Muscle layer of colon (tissue), 2 donors: ENCODE measurements around the gene GPC6.

Experiments
- H3K27ac ChIP-seq: one replicate; pipeline ENCODE4 v1.7.0; 2013; ENCODE audit warnings: low read depth, mild to moderate bottlenecking, low read length, moderate library complexity
- H3K27me3 ChIP-seq, 2 donors: one replicate each; pipeline ENCODE4 v1.7.0; 2013; ENCODE audit warnings: low read length in 2 of 2, mild to moderate bottlenecking in 2 of 2; ENCODE audit not compliant: insufficient read depth in 2 of 2, control insufficient read depth in 1 of 2
- H3K36me3 ChIP-seq: one replicate; pipeline ENCODE4 v1.7.0; 2013; ENCODE audit warnings: mild to moderate bottlenecking, low read length; ENCODE audit not compliant: insufficient read depth
- H3K4me1 ChIP-seq: one replicate; pipeline ENCODE4 v1.7.0; 2013; ENCODE audit warnings: mild to moderate bottlenecking, low read length; ENCODE audit not compliant: insufficient read depth
- H3K4me3 ChIP-seq, 2 donors: one replicate each; pipeline ENCODE4 v1.7.0; 2013; ENCODE audit warnings: low read length in 2 of 2, low read depth in 1 of 2, mild to moderate bottlenecking in 1 of 2, moderate library complexity in 1 of 2
- H3K9ac ChIP-seq: one replicate; pipeline ENCODE4 v1.7.0; 2013; ENCODE audit warnings: low read length
- H3K9me3 ChIP-seq: one replicate; pipeline ENCODE4 v1.7.0; 2013; ENCODE audit warnings: mild to moderate bottlenecking, low read length
- donor health status: abdominal sarcoma.
- donor health status: Adenocarcinoma of cecum.

Gene GPC6

DNA sequence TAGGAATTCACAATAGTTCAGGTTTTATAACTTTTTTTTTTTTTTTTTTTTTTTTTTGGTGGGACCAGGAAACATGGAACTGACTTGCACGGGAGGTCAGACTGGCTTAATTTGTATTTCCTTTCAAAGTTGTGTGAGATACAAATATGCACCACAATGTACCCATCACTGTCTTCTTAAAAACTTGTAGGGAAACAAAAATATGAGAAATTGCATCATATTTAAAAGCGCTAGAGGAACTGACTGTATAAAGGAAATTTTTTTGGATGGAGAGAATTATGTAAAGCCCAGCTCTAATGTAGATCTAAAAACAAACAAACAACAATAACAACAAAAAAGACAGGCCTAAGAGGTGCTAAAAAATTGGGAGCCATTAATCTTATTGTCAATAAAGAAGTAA, 1006.3 kb downstream of the GPC6 start:
- H3K4me1 ChIP-seq = peaks cover 5% of the 10 kb centered on the region

DNA sequence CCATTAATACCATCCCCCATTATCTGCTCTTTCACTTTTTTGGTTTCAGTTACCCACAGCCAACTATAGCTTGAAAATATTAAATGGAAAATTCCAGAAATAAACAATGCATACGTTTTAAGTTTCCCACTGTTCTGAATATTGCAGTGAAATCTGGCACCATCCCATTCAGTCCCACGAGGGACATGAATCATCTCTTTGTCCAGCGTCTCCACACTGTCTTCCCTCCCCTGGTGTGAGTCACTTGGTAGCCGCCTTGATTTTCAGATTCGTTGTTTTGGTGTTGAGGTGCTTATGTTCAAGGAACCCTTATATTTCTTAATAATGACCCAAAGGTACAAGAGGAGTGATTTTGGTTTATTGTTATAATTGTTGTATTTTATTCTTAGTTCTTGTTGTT, 1006.8 kb downstream of the GPC6 start:
- Histone ChIP-seq H3K27ac (no peak overlapping the region), H3K4me1 (peaks cover 5% of the 10 kb centered on the region), H3K27me3 (no peaks in the 10 kb centered on the region), H3K9me3 (no peaks in the 10 kb centered on the region), H3K4me3 (peak overlapping the region in 1 of 2 donors; percentile 9), H3K9ac (no peak overlapping the region), H3K36me3 (no peaks in the 10 kb centered on the region)

More for the DNA sequence above, 1006.3 kb downstream of the GPC6 start:
- Histone ChIP-seq H3K36me3 (no peaks in the 10 kb centered on the region), H3K9me3 (no peaks in the 10 kb centered on the region), H3K4me3 (no peak overlapping the region), H3K9ac (no peak overlapping the region), H3K27ac (no peak overlapping the region), H3K27me3 (no peaks in the 10 kb centered on the region)

DNA sequence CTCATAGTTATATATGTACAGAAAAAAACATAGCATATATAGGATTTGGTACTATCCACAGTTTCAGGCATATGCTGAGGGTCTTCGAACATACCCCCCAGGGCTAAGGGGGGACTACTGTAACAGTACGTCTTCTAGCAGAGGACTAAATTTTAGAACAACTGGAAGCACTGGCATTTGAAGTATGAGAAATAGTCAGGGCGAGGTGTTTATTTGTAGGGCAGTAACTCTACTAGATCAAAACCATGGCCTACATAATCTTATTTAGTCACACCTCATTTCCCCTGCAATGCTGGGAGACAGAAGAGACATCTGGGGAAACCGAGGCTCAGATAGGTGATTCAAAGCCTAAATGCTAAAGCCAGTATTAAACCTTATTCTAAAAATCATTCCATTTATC, 1007.2 kb downstream of the GPC6 start:
- Histone ChIP-seq H3K4me1 (peaks cover 5% of the 10 kb centered on the region), H3K9me3 (no peaks in the 10 kb centered on the region), H3K9ac (no peak overlapping the region), H3K4me3 (peak overlapping the region in 1 of 2 donors; percentile 9), H3K36me3 (no peaks in the 10 kb centered on the region), H3K27me3 (no peaks in the 10 kb centered on the region), H3K27ac (no peak overlapping the region)

DNA sequence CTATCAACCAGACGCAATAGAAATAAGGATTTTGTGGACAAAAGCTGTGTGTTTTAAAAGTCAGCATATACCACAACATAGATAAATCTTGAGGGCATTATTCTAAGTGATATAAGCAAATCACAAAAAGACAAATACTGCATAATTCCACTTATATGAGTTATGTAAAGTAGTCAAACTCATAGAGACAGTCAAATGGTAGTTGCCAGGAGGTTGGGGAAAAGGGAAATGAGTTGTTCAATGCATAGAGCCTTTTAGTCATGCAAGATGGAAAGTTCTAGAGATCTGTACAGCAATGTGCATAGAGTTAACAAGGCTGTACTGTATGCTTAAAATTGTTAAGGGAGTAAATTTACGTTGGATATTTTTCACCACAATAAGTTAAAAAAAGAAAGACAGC, 1008.1 kb downstream of the GPC6 start:
- no peak overlapping the region for H3K9ac ChIP-seq
- H3K4me1 ChIP-seq = peaks cover 5% of the 10 kb centered on the region
- no peaks in the 10 kb centered on the region for H3K27me3 ChIP-seq
- no peak overlapping the region for H3K27ac ChIP-seq
- no peak overlapping the region for H3K4me3 ChIP-seq
- H3K36me3 ChIP-seq = no peaks in the 10 kb centered on the region
- no peaks in the 10 kb centered on the region for H3K9me3 ChIP-seq

DNA sequence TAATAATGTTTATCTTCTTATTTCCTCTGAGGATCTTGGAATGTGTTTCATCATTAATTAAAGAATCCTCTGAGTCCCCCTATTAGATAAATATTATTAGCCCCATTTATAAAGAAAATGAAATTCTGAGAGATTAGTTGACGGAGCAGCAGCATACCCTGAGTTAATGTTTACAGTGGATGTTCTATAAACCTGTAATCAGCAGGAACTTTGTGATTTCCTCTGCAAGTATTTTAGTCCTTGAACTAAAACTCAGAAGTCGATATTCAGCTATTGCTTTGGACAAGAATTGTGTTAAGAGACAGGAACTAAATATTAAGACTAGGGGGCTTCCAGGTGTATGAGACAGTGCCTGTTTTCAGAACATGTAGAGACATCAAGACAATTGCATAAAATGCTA, 1009.5 kb downstream of the GPC6 start:
- Histone ChIP-seq H3K4me1 (peaks cover 5% of the 10 kb centered on the region), H3K4me3 (no peak overlapping the region), H3K27me3 (no peaks in the 10 kb centered on the region), H3K27ac (no peak overlapping the region), H3K9me3 (no peaks in the 10 kb centered on the region), H3K36me3 (no peaks in the 10 kb centered on the region), H3K9ac (no peak overlapping the region)

DNA sequence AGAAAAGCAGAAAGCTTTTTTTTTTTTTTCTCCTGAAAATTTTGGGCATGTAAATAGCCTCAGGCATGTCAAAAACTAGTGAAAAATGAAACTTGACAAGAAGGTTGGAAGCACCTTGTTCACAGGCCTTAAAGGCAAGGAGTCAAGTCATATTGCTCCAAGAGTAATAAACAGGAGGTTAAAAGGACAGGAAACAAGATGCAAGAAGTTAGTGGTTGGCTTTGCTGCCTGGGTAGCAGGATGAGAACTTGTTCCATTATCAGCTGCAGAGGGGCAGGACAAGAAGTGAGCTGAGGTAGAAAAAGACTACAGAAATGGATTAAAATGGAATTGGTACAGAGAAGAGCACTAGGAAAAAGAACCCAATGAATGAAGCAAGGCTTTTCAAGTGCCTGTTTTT, 1010.3 kb downstream of the GPC6 start:
- no peaks in the 10 kb centered on the region for H3K9me3 ChIP-seq
- H3K4me3 ChIP-seq = no peak overlapping the region
- H3K27me3 ChIP-seq = no peaks in the 10 kb centered on the region
- no peak overlapping the region for H3K9ac ChIP-seq
- no peak overlapping the region for H3K27ac ChIP-seq
- no peaks in the 10 kb centered on the region for H3K36me3 ChIP-seq
- peaks cover 5% of the 10 kb centered on the region for H3K4me1 ChIP-seq

DNA sequence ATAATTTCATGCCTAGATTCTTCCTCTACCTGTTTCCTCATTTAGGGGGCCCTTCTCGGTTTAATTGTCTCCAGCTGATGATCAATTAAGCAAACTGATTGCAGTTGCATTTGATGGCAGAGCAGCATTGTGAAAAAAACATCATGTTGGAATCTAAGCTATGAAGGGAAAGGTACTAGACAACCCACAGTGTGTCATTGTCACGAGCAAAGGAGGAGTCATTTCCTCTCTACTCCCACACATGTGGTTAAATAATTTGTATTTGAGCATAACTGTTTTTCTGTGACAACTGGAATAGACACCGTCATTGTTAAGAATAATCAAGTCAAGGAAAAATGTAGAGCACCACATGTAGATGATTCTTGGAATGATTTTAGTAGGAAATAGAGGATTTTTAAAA, 1012.5 kb downstream of the GPC6 start:
- H3K36me3 ChIP-seq = no peaks in the 10 kb centered on the region
- no peaks in the 10 kb centered on the region for H3K9me3 ChIP-seq
- H3K4me3 ChIP-seq = no peak overlapping the region
- H3K27ac ChIP-seq = no peak overlapping the region
- H3K9ac ChIP-seq = no peak overlapping the region
- no peaks in the 10 kb centered on the region for H3K4me1 ChIP-seq
- no peaks in the 10 kb centered on the region for H3K27me3 ChIP-seq

DNA sequence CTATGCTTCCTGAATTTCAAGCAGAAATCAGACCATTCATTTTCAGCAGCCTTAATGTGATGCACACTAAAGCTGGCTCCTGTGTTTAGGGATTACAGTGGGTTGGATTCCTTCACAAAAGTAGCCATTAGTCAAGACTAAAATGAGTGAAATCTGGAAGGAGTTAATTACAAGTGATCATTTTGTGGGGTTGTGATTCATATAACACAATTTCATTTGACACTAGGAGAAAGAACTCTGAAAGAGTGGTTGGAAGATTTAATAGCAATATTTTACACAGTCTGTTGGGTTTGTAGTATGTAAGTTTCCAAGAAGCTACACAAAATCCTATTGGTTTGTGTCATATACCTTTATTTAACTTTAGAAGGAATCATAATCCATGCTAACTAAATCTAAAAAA, 1015.9 kb downstream of the GPC6 start:
- no peak overlapping the region for H3K9ac ChIP-seq
- no peak overlapping the region for H3K27ac ChIP-seq
- H3K36me3 ChIP-seq = no peaks in the 10 kb centered on the region
- H3K4me3 ChIP-seq = no peak overlapping the region
- H3K9me3 ChIP-seq = no peaks in the 10 kb centered on the region
- no peaks in the 10 kb centered on the region for H3K4me1 ChIP-seq
- H3K27me3 ChIP-seq = no peaks in the 10 kb centered on the region

DNA sequence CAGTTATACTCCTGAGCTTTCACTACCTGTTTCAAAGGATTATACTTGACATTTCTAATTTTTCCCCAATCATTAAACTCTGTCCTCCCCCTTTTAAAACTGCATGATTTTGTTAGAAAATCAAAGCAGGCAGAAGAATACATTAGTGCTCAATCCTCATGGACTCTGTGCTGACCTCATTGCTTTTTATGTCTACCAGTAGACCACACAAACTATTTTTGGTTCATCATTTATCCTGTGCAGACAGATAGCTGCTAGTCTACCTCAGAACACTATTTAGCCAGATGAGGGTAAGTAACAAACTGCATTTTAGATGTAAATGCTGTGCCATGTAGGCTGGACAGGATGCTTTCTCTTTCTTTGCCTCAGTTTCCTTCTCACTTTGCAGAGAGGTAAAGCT, 1016.9 kb downstream of the GPC6 start:
- H3K4me1 ChIP-seq = no peaks in the 10 kb centered on the region
- H3K36me3 ChIP-seq = no peaks in the 10 kb centered on the region
- no peaks in the 10 kb centered on the region for H3K27me3 ChIP-seq
- H3K9ac ChIP-seq = no peak overlapping the region
- no peak overlapping the region for H3K4me3 ChIP-seq
- no peaks in the 10 kb centered on the region for H3K9me3 ChIP-seq
- no peak overlapping the region for H3K27ac ChIP-seq

DNA sequence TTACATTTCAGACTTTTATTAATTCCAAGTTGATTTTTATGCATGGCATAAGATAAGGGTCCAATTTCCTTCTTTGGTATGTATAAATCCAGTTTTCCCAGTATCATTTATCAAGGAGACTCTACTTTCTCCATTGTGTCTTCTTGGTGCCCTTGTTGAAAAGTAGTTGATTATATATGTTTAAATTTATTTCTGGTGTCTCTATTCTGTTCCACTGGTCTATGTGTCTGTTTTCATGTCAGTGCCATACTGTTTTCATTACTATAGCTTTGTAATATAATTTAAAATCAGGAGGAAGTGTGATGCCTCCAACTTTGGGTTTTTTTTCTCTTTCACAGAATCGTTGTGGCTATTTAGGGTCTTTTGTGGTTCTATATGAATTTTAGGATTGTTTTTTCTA, 1019.9 kb downstream of the GPC6 start:
- Histone ChIP-seq H3K4me1 (no peaks in the 10 kb centered on the region), H3K9me3 (no peaks in the 10 kb centered on the region), H3K36me3 (no peaks in the 10 kb centered on the region), H3K27ac (no peak overlapping the region), H3K27me3 (no peaks in the 10 kb centered on the region), H3K4me3 (no peak overlapping the region), H3K9ac (no peak overlapping the region)

DNA sequence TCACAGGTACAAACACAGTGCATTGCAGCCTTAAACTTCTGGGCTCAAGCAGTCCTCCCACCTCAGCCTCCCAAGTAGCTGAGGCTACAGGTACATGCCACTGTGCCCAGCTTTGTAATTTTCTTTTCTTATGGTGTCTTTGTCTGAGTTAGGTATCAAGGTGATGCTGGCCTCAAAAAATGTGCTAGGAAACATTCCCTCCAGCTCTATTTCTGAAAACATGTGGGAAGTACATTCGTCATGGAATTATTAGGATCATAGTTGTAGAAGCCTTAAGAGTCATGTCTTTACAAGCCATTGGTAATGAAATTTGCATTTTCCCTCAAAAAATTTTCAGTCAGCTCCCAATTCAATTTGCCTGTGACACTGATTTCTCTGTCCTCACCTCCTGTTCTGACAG, 1021.3 kb downstream of the GPC6 start:
- no peaks in the 10 kb centered on the region for H3K9me3 ChIP-seq
- no peaks in the 10 kb centered on the region for H3K27me3 ChIP-seq
- no peaks in the 10 kb centered on the region for H3K36me3 ChIP-seq
- peaks cover 6% of the 10 kb centered on the region for H3K4me1 ChIP-seq
- no peak overlapping the region for H3K9ac ChIP-seq
- no peak overlapping the region for H3K4me3 ChIP-seq
- H3K27ac ChIP-seq = no peak overlapping the region

DNA sequence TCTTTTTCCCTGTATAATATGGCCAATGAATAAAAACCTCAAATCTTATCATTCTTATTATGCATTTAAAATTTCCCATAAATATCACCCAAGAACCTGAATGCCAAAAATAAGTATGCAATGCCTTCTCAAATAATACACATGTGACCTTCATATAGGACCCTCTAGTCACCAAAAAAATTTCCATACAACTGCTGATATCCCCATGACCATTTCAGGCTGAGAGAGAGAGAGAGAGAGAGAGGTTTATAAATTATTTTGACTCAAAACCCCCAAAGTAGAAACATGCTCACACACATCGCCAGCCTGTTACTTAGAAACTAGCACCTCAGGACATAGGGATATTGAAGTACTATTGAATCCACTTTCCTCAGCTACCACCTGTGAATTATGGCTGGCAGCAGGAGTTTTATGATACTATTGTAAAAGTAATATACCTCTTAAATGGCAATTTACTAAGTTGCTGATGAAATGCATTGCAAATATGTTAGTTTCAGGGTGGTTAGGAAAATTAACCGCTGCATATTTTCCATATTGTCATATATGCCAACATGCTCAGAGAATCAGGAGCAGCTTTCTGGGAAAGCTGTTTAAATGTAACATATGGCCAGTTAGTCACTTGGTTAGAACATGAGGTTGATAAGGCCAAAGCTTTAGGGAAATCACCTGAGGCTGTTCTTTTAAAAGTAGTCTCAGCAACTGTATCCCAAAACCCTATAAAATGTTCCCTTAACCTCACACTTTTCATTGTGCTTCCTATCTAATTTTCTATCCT, 1022.0 kb downstream of the GPC6 start:
- Histone ChIP-seq H3K36me3 (no peaks in the 10 kb centered on the region), H3K27me3 (no peaks in the 10 kb centered on the region), H3K4me3 (no peak overlapping the region), H3K9ac (no peak overlapping the region), H3K9me3 (no peaks in the 10 kb centered on the region), H3K4me1 (peaks cover 6% of the 10 kb centered on the region), H3K27ac (no peak overlapping the region)
